Measurements from ENCODE around the gene NUAK1. TPM values are rescaled to one million over a fixed set of nuclear protein-coding genes. Genes with fewer than 3 reads are reported as not detected.

NUAK1 gene
- total and polyA plus RNA-seq, 9 donors = 5.8 to 14.0 (median 9.1) TPM

DNA sequence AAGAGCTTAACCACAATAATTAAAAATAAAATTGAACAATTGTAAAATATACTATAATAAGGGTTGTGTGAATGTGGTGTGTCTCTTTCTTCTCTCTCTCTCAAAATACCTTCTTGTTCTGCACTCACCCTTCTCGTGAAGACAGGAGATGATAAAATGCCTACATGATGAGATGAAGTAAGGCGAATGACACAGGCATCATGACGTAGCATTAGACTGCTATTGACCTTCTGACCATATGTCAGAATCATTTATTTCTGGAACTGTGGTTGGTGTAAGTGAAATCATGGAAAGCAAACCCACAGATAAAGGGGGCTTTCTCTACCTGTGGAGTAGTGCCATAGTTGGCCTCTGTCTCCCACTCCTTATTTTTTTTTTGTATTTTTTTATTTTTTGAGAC, 37.8 kb upstream of the NUAK1 start:
- no peak for DNase-seq
- no peaks in the 10 kb centered on the region for H3K27me3 ChIP-seq (ENCODE audit: control insufficient read depth, insufficient read depth, low read length)
- 67% methylated on average over 2 of the region's 3 CpGs for WGBS (ENCODE audit: insufficient coverage)
- no peaks in the 10 kb centered on the region for H3K9me3 ChIP-seq (replicated peaks; ENCODE audit: control insufficient read depth, low read depth, low read length)
- peaks cover 22% of the 10 kb centered on the region for H3K4me1 ChIP-seq (ENCODE audit: control insufficient read depth, insufficient read depth, low read length)
- H3K4me3 ChIP-seq (ENCODE audit: low read length) = no peak overlapping the region
- no peak overlapping the region for H3K27ac ChIP-seq (ENCODE audit: low read length)
- no peaks in the 10 kb centered on the region for H3K36me3 ChIP-seq (ENCODE audit: control insufficient read depth, insufficient read depth, low read length)

DNA sequence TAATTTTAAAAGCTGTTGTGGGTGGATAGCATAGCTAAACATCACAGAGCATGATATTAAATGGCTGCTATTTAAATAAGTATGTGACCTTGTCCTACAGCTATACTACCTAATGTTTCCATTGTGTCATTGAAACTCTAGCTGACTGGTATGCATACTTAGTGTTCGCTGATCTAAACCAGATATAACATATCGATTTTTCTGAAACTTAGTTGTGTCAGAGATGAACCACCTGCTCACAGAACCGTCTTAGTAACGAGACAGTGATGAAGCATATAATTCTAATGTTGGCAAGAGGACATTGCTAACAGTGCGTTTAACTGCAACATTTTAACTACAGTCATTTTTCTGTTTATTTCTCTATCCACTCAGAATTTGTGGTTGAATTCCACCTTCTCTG, 36.1 kb upstream of the NUAK1 start:
- WGBS (ENCODE audit: insufficient coverage) = no CpG with 5 or more reads among the region's 5 CpGs
- peaks cover 22% of the 10 kb centered on the region for H3K4me1 ChIP-seq (ENCODE audit: control insufficient read depth, insufficient read depth, low read length)
- DNase-seq = no peak
- H3K27ac ChIP-seq (ENCODE audit: low read length) = no peak overlapping the region
- H3K36me3 ChIP-seq (ENCODE audit: control insufficient read depth, insufficient read depth, low read length) = no peaks in the 10 kb centered on the region
- no peaks in the 10 kb centered on the region for H3K9me3 ChIP-seq (replicated peaks; ENCODE audit: control insufficient read depth, low read depth, low read length)
- H3K4me3 ChIP-seq (ENCODE audit: low read length) = no peak overlapping the region
- H3K27me3 ChIP-seq (ENCODE audit: control insufficient read depth, insufficient read depth, low read length) = no peaks in the 10 kb centered on the region

DNA sequence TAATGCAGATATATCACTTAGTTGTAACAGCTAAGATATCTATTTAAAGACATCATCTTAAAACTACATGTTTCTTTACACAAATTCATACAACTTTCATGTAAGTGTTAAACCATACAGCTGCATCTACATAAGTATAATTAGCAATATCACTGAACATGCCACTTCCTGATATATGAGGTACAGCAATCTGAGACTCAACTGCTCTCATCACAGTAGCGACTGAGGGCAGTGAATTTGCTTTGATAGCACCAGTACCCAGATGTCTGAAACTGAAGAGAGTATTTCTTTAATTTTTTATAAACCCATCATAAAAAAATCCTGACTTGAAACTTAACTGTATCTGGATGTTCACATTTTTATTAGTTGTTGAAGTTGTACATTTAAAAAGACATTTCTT, 34.7 kb upstream of the NUAK1 start:
- no peak for DNase-seq
- Histone ChIP-seq H3K36me3 (ENCODE audit: control insufficient read depth, insufficient read depth, low read length) (no peaks in the 10 kb centered on the region), H3K27me3 (ENCODE audit: control insufficient read depth, insufficient read depth, low read length) (no peaks in the 10 kb centered on the region), H3K9me3 (replicated peaks; ENCODE audit: control insufficient read depth, low read depth, low read length) (no peaks in the 10 kb centered on the region), H3K4me3 (ENCODE audit: low read length) (no peak overlapping the region), H3K27ac (ENCODE audit: low read length) (no peak overlapping the region), H3K4me1 (ENCODE audit: control insufficient read depth, insufficient read depth, low read length) (peaks cover 11% of the 10 kb centered on the region)
- no CpG with 5 or more reads among the region's 1 CpG for WGBS (ENCODE audit: insufficient coverage)

DNA sequence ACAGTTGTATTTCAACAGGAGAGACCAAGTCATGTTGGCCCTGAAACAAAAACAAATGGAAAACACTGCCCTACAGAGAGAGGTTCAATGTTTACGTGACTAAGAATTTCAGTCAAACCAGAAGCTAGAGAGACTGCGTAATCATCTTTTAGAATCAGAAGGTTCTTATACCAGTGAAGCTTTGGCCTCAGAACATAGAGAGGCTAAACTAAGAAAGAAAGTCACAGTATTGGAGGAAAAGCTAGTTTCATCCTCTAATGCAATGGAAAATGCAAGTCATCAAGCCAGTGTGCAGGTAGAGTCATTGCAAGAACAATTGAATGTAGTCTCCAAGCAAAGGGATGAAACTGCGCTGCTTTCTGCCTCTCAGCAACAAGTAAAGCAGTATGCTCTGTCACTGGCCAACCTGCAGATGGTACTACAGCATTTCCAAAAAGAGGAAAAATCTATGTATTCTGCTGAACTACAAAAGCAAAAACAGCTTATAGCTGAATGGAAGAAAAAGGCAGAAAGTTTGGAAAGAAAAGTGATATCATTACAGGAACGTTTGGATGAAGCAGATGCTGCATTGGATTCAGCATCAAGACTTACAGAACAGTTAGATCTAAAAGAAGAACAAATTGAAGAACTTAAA, 32.5 kb upstream of the NUAK1 start:
- peak; percentile 62 for DNase-seq
- Histone ChIP-seq H3K36me3 (ENCODE audit: control insufficient read depth, insufficient read depth, low read length) (no peaks in the 10 kb centered on the region), H3K27ac (ENCODE audit: low read length) (no peak overlapping the region), H3K27me3 (ENCODE audit: control insufficient read depth, insufficient read depth, low read length) (no peaks in the 10 kb centered on the region), H3K4me1 (ENCODE audit: control insufficient read depth, insufficient read depth, low read length) (no peaks in the 10 kb centered on the region), H3K9me3 (replicated peaks; ENCODE audit: control insufficient read depth, low read depth, low read length) (no peaks in the 10 kb centered on the region), H3K4me3 (ENCODE audit: low read length) (no peak overlapping the region)
- 60% methylated on average over 1 of the region's 4 CpGs for WGBS (ENCODE audit: insufficient coverage)

DNA sequence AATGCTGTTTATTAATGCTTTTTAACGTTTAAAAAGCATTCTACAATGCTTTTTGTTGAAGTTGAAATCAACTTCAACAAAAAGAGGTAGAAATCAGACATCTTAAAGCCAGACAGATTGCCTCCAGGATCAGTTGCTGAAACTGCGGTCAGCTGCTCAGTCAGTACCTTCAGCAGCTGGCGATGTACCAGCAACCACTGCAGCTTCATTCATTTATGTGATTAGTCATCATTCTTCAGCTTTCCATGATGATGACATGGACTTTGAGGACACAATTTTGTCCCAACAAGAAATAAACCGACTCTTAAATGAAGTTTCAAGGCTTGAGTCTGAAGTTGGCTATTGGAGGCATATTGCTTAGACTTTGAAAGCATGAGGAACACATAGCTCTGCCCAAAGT, 31.5 kb upstream of the NUAK1 start:
- WGBS (ENCODE audit: insufficient coverage) = 83% methylated on average over 2 of the region's 4 CpGs
- no peaks in the 10 kb centered on the region for H3K36me3 ChIP-seq (ENCODE audit: control insufficient read depth, insufficient read depth, low read length)
- no peak for DNase-seq
- no peaks in the 10 kb centered on the region for H3K4me1 ChIP-seq (ENCODE audit: control insufficient read depth, insufficient read depth, low read length)
- H3K27me3 ChIP-seq (ENCODE audit: control insufficient read depth, insufficient read depth, low read length) = no peaks in the 10 kb centered on the region
- no peaks in the 10 kb centered on the region for H3K9me3 ChIP-seq (replicated peaks; ENCODE audit: control insufficient read depth, low read depth, low read length)
- no peak overlapping the region for H3K27ac ChIP-seq (ENCODE audit: low read length)
- no peak overlapping the region for H3K4me3 ChIP-seq (ENCODE audit: low read length)

DNA sequence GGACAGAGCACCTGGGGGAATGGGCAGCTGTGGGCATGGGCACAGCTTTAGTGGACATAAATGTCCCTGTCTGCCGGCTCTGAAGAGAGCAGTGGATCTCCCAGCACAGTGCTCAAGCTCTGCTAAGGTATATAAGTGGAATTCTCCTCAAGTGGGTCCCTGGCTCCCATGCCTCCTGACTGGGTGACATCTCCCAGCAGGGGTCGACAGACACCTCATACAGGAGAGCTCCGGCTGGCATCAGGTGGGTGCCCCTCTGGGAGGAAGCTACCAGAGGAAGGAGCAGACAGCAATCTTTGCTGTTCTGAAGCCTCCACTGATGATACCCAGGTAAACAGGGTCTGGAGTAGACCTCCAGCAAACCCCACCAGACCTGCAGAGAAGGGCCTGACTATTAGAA, 25.0 kb upstream of the NUAK1 start:
- WGBS (ENCODE audit: insufficient coverage) = 80% methylated on average over 1 of the region's 3 CpGs
- Histone ChIP-seq H3K4me1 (ENCODE audit: control insufficient read depth, insufficient read depth, low read length) (no peaks in the 10 kb centered on the region), H3K27me3 (ENCODE audit: control insufficient read depth, insufficient read depth, low read length) (peaks cover 2% of the 10 kb centered on the region), H3K4me3 (ENCODE audit: low read length) (no peak overlapping the region), H3K27ac (ENCODE audit: low read length) (no peak overlapping the region), H3K36me3 (ENCODE audit: control insufficient read depth, insufficient read depth, low read length) (no peaks in the 10 kb centered on the region), H3K9me3 (replicated peaks; ENCODE audit: control insufficient read depth, low read depth, low read length) (peaks cover 2% of the 10 kb centered on the region)
- no peak for DNase-seq

DNA sequence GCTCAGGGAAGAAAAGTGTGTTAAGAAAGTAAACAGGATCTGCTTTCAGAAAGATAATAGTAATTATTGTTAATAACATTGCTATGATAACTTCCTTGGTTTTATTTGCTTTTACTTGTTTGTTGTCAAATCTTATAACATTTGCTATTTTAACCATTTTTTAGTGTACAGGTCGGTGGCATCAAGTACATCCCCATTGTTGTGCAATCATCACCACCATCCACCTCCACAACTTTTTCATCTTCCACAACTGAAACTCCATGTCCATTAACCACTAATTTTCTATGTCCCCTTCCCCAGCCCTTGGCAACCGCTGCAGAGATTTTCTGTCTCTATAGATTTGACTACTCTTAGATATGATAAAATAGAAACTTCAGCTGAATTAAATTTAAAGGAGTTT, 22.7 kb upstream of the NUAK1 start:
- Histone ChIP-seq H3K9me3 (replicated peaks; ENCODE audit: control insufficient read depth, low read depth, low read length) (peaks cover 2% of the 10 kb centered on the region), H3K27ac (ENCODE audit: low read length) (no peak overlapping the region), H3K4me3 (ENCODE audit: low read length) (no peak overlapping the region), H3K4me1 (ENCODE audit: control insufficient read depth, insufficient read depth, low read length) (no peaks in the 10 kb centered on the region), H3K27me3 (ENCODE audit: control insufficient read depth, insufficient read depth, low read length) (peaks cover 2% of the 10 kb centered on the region), H3K36me3 (ENCODE audit: control insufficient read depth, insufficient read depth, low read length) (no peaks in the 10 kb centered on the region)
- 80% methylated on average over 1 of the region's 2 CpGs for WGBS (ENCODE audit: insufficient coverage)
- DNase-seq = no peak

DNA sequence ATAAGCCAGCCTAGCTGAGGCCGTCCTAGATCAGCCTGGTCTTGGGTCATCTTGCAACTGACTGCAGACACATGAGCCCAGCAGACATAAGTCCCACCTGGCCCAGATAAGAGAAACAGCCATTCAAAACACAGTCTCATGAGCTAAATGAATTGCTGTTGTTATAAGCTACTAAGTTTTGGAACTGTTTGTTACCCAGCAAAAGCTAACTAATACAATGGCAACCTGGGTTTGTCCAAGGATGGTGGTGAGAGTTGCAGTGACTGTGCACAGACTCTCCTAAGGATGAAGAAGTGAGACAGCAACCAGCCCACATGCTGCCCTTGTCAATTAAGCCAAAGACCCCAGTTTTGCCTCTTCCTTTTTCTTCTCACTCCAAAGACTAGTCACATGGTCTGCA, 22.2 kb upstream of the NUAK1 start:
- Histone ChIP-seq H3K4me3 (ENCODE audit: low read length) (no peak overlapping the region), H3K4me1 (ENCODE audit: control insufficient read depth, insufficient read depth, low read length) (no peaks in the 10 kb centered on the region), H3K27ac (ENCODE audit: low read length) (no peak overlapping the region), H3K27me3 (ENCODE audit: control insufficient read depth, insufficient read depth, low read length) (peaks cover 2% of the 10 kb centered on the region), H3K36me3 (ENCODE audit: control insufficient read depth, insufficient read depth, low read length) (no peaks in the 10 kb centered on the region), H3K9me3 (replicated peaks; ENCODE audit: control insufficient read depth, low read depth, low read length) (peaks cover 2% of the 10 kb centered on the region)
- 100% methylated on average over 1 of the region's 1 CpG for WGBS (ENCODE audit: insufficient coverage)
- DNase-seq = no peak

DNA sequence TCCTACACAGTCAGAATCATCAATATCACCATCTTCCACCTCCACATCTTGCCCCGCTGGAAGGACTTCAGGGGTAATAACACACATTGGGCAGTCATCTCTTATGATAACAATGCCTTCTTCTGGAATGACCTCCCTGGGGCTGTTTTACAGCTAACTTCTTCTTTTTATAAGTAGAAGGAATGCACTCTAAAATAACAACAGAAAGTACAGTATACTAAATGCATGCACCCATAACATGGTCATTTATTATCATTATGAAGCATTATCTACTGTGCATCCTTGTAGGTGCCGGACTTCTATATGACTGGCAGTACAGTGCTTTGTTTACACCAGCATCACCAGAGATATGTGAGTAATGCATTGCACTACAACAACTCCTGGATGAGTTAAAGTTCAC, 19.0 kb upstream of the NUAK1 start:
- Histone ChIP-seq H3K4me3 (ENCODE audit: low read length) (no peak overlapping the region), H3K27me3 (ENCODE audit: control insufficient read depth, insufficient read depth, low read length) (peaks cover 4% of the 10 kb centered on the region), H3K4me1 (ENCODE audit: control insufficient read depth, insufficient read depth, low read length) (no peaks in the 10 kb centered on the region), H3K9me3 (replicated peaks; ENCODE audit: control insufficient read depth, low read depth, low read length) (peaks cover 2% of the 10 kb centered on the region), H3K27ac (ENCODE audit: low read length) (no peak overlapping the region), H3K36me3 (ENCODE audit: control insufficient read depth, insufficient read depth, low read length) (no peaks in the 10 kb centered on the region)
- no CpG with 5 or more reads among the region's 2 CpGs for WGBS (ENCODE audit: insufficient coverage)
- DNase-seq = no peak

DNA sequence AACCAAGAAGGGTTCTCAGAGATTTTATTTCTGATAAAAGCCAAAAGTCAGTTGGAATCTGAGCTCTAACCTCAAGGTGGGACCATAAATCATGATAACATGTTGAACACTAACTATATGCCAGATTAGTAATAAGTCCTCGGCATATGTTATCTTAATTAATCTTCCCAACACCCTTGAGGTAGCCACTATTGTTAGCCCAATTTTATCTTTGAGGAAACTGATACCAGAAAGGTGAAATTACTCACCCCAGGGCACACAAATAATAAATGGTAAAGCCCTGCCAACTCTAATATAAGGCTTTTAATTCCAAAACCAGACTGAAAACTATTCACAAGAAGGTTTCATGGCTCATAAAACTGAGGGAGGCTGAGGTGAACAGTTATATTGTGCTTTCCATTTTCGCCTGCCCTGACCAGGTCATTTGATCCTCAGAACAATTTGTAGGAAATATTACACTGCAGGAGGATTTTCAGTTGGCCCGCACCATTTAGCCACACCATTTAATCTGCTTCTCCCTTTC, 16.1 kb upstream of the NUAK1 start:
- no peak for DNase-seq
- peaks cover 5% of the 10 kb centered on the region for H3K27me3 ChIP-seq (ENCODE audit: control insufficient read depth, insufficient read depth, low read length)
- H3K27ac ChIP-seq (ENCODE audit: low read length) = no peak overlapping the region
- WGBS (ENCODE audit: insufficient coverage) = 20% methylated on average over 1 of the region's 3 CpGs
- H3K36me3 ChIP-seq (ENCODE audit: control insufficient read depth, insufficient read depth, low read length) = no peaks in the 10 kb centered on the region
- no peak overlapping the region for H3K4me3 ChIP-seq (ENCODE audit: low read length)
- H3K9me3 ChIP-seq (replicated peaks; ENCODE audit: control insufficient read depth, low read depth, low read length) = no peaks in the 10 kb centered on the region
- no peaks in the 10 kb centered on the region for H3K4me1 ChIP-seq (ENCODE audit: control insufficient read depth, insufficient read depth, low read length)

DNA sequence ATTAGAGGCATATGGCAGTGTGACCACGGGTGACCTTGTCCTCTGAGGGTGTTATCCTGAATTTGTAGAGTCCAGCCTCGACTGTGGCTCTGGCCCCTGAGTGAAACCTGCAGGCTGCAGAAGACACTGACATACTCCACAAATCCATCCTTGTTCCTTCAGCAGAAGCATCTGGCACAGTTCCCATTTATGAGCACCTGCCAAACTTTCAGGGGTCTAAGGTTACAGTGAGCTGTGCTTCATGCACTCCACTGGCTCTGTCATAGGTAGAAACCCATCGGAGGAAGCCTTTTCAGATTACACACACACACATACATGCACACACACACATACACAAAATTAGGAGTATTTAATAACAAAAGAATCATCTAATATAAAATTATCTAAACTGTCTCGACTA, 13.6 kb upstream of the NUAK1 start:
- Histone ChIP-seq H3K27ac (ENCODE audit: low read length) (no peak overlapping the region), H3K9me3 (replicated peaks; ENCODE audit: control insufficient read depth, low read depth, low read length) (no peaks in the 10 kb centered on the region), H3K4me1 (ENCODE audit: control insufficient read depth, insufficient read depth, low read length) (peaks cover 12% of the 10 kb centered on the region), H3K36me3 (ENCODE audit: control insufficient read depth, insufficient read depth, low read length) (no peaks in the 10 kb centered on the region), H3K27me3 (ENCODE audit: control insufficient read depth, insufficient read depth, low read length) (peaks cover 5% of the 10 kb centered on the region), H3K4me3 (ENCODE audit: low read length) (no peak overlapping the region)
- WGBS (ENCODE audit: insufficient coverage) = 21% methylated on average over 2 of the region's 4 CpGs
- no peak for DNase-seq

Data from muscle of leg (tissue), 11 donors.